Fibroblast of peridontal ligament (primary cell): ENCODE results near the gene MTMR6.

Experiments used
- DNase-seq: peaks from one replicate; pipeline ENCODE4 v3.0.0-alpha.2; 2010; ENCODE audit errors: extremely low read depth

MTMR6 gene

DNA sequence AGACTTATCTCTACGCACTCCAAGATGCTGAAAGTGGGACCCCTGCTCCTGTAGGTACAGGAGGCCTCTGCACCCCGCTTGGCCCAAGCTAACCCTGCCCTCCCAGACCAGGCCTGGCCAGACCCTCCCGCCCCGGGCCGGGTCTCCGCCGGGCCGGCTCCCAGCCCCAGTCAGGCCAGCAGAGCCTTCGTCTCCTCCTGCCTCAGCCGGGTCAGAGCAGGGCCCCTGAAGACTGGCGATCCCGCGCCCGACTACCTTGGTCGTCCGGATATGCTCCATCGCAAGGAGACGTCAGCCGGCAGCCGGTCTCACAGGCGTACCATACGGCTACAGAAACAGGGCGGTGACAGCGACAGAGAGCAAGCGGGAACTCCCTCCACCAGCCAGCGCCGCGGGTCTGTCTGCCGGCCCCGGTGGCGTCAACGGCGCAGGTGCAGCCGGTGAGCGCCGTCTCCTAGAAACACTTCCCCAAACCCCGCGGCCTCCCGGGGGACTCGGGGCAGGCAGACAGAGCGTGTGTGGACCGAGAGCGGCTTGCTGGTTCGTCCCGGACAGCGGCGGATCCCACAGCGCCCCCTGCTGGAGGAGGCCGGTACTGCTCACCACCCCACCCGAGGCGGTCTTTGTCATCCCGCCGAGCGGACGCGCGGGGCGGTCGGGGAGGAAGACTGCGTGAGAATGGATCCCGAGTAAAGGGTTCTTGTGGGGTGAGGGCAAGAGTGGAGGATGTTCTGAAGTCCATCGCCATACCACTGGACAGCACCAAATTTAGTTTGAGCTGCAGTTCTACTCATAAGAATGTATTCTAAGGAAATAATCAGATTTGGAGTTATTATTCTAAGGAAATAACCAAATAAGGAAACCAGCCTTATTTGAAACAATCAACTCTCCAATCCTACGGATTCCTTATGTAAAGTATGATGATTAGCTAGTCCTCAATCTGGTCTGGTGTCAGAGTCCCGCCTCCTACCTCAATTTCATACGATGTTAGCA is at the start of gene MTMR6:
TSS of gene MTMR6 (minus strand) at position 520 of the 993 bp plus-strand sequence. CDS start at position 279, 241 bp downstream.
- peak; percentile 82 for DNase-seq

DNA sequence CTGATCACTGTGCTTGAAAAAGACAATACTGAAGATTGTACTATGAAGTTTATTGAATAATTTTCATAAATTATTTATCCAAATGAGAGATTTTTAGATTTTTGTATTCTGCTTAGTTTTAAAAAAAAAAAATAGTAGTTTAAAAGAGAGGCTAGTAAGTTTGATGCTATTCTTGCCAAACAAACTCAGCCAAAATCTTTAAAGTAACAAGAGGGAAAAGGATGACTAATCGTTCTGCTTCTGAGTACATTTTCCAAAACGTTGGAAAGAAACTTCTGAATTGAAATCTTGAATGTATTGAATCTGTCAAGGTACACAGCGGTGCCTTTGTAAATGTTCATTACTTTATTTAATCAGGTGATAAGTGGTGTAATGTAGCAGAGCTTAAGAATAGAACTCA is 48.6 kb upstream of the MTMR6 start:
- DNase-seq, result peak; percentile 66

DNA sequence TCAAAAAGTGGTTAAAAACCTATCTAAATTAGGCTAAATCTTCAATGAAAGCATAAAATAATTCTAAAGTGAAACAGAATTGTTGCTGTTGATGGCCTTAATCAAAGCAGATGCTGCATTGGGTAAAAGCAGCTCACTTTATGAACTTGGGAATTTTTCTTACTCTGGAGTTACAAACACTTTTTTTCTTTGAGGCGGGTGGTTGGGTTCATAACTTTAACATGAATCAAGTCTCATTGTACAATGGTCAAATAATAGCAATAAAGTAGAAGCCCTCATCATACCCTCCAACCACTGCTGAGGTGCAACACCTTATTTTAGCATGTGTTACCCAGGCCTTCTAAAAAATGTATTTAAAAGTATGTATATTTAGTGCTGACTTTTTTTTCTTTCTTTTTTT is 43.3 kb upstream of the MTMR6 start:
- DNase-seq, result peak; percentile 31

- DNase-seq, result peak; percentile 12
Observed at GRCh38 chr13:25329706-25330105, 42.4 kb upstream of the MTMR6 start.

GRCh38 chr13:25324100-25324499 is 36.8 kb upstream of the MTMR6 start:
- DNase-seq, result no peak

DNA sequence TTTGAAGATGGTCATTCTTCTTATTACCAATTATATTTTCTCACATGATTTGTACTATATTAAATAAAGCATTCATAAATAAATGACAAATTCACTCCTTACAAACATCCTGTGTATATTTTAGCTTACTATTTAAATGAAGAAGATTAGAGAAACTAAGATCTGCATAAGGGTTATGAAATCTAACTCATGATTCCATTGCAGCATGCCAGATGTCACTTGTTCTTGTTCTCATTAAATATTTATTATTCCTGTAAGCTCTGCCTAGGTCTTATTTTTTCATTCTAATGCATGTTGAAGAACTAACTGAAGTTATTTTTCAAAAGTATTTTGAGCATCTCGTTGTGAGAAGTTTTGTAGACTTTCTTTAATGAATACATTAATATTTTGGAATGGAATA is 32.5 kb upstream of the MTMR6 start:
- DNase-seq, result no peak

DNA sequence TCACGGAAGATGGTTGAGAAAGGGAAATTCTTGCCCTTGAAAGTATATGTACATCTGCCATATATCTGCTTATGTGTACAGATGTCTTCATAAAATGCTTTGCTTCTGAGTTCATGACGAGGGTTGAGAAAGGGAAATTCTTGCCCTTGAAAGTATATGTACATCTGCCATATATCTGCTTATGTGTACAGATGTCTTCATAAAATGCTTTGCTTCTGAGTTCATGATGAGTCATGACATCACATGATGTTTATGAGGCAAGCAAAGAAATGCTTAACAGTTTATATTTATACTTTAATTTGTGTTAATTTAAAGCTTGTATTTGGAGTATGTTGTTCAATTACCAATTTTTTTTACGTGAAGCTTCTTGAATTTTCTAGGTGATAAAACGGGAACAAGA is 31.7 kb upstream of the MTMR6 start:
- DNase-seq, result peak; percentile 65

DNA sequence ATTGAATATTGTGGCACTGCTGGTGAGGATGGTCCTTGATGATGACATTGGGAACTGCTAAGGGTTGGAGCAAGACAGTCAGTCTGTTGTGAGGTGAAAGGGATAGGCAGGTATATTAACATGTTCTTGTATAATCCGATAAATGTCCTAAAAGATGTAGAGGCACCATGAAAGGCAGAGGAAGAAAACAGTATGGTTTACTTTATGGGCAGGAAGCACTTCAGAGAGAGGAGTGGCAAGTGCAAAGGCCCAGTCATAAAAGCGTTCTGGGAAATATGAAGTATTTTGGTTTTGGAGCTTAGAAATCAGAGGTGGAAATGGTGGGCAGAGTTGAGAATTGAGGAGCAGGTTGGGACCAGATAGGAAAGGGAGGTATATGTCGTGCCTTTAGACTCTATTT is 23.6 kb upstream of the MTMR6 start:
- DNase-seq, result no peak

DNA sequence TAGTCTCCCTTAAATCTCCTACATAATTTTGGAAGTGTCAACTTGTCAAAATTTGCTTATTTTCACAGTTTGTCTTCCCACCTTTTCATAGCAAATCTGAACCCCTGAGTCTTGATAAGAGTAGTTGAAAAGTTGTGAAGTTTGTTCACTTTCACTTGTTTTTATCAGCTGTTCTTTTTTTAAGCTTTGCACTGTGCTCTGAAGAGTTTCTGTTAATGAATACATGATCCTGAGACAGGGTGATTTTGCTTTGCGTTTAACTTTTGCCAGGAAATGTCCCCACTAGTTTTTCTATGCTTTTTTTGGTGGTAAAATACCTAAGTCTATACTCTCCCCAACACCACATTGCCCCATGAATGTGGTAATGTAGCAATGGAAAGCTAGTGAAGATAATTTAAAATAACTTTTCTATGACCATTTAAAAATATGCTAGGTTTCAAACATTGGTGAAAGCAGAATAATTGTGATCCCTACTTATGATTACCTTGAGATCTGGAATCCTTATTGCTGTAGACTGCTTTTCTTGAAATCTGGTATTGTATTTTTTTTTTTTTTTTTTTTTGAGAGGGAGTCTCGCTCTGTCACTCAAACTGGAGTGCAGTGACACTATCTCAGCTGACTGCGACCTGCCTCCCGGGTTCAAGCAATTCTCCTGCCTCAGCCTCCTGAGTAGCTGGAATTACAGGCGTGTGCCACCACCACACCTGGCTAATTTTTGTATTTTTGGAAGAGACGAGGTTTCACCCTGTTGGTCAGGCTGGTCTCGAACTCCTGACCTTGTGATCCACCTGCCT is 19.6 kb upstream of the MTMR6 start:
- DNase-seq, result no peak

DNA sequence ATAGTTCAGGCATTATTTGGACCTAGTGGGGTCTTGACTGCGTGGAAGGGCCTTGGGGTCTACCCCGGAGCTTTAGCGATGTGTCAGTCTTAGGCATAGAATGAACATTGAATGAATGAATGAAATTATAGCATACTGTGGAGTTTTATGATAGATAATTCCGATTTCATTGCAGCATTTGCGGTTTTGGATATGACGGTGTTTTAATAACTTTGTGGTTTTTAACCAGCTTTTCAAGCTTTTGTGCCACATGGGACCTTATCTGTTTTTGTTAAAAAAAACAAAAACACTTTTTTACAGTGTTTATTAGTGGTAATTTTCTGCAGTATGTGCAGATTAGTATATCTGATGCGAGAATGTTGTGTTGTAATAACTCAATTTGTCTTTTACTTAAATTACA is 14.8 kb upstream of the MTMR6 start:
- peak; percentile 17 for DNase-seq

DNA sequence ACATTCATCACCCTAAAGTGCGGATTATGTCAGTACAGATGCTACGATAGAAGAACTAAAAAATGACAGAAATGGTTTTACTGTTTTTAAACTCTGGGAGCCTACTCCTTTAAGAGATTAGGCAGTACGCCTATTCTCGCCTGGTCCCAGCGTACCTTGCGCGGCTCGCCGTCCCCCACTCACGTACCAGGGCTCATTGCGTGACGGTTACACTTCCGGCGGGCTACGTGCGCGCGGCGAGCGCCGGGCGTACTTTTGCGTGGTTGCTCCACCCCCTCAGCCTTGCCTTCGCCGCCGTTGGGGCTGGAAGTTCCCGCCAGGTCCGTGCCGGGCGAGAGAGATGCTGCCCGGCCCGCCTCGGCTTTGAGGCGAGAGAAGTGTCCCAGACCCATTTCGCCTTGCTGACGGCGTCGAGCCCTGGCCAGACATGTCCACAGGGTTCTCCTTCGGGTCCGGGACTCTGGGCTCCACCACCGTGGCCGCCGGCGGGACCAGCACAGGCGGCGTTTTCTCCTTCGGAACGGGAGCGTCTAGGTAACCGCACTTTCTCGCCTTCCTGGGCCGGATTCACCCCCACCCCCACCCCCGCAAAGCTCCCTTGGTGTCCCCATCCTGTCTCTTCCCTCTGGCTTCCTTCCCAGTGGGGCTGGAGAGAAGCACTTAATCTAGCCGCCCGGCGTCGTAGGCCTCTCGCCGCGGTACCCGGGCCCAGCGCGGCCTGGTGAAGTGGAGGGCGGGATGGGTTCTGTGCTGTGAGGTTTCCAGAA is 14.2 kb upstream of the MTMR6 start, which contains the start of gene NUP58:
TSS of gene NUP58 (plus strand) at position 279 of the 767 bp plus-strand sequence. CDS start at position 428, 149 bp downstream.
- peak; percentile 93 for DNase-seq

- no peak for DNase-seq
Observed at GRCh38 chr13:25300861-25301346, 13.6 kb upstream of the MTMR6 start.

GRCh38 chr13:25295701-25296100 is 8.4 kb upstream of the MTMR6 start:
- no peak for DNase-seq

DNA sequence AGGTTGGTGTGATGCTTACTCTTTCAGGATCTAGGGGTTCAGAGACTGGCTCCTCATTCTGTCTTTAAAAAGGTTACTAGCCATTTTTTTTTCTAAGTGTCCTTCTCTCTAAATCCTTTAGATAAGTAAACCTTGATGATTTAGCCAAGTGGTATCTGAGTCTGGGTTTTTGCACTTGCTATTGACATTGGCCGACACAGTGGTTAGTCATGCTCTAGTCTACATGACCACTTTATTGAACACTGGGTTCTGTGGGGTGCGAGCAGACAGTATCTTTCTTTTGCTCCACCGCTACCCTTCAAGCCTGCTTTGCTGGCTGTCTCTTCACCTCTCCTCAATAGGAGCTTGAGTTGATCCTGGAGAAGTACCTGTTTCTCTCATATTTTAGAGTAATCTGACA is 7.9 kb upstream of the MTMR6 start:
- DNase-seq, result no peak

DNA sequence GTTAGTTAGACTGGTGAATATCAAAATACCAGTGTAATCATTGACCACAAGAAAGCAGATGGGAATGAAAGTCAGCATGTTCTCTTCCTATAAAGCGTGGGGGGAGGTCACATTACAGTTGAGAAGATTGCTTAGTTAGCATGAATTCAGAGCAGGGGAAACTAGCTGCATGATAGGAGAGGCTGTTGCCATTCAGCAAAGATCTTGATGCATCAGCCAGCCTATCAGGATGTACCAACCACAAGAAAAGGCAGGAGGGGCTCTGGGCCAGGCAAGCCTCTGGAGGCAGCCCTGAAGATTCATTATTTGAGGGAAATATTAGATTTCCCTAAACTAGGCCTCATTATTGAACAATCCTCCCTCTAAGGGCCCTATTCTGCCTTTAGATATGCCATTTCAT is 5.0 kb upstream of the MTMR6 start:
- DNase-seq, result peak; percentile 29

DNA sequence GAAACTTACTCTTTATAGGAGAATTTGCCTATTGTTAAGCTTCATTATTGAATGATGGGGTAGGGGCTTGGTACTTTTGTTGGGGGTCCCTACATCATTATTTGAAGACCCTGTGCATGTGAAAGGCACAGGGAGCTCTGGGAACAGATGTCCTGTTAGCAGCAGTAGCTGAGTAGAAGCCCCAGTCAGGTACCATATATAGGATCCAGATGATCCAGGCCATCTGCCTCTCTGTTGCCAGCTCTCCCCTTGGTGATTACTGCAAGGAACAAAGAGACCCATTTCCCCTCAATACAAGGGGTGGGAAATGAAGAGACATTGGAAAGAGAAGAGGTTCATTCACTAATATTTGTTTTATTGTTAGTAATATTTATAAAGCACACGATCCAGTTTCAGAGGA is 4.4 kb upstream of the MTMR6 start:
- no peak for DNase-seq

DNA sequence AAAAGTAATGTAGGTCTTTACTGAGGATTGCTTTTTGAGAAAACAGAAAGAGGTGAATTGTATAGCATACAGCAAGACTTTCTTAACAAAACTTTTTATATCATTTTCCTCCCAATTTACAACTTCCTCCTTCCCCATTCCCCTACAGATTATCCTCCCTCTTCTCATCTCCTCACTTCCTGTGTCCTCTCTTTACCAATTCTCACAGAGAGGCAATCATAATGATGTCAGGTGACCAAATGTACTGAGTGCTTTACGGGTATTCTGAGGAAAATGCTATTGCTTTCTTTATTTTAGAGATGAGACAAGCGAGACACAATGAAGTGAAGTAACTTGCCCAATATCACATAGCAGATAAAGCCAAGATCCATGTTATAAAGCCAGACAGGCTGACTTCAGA is 1.7 kb upstream of the MTMR6 start:
- DNase-seq, result no peak

DNA sequence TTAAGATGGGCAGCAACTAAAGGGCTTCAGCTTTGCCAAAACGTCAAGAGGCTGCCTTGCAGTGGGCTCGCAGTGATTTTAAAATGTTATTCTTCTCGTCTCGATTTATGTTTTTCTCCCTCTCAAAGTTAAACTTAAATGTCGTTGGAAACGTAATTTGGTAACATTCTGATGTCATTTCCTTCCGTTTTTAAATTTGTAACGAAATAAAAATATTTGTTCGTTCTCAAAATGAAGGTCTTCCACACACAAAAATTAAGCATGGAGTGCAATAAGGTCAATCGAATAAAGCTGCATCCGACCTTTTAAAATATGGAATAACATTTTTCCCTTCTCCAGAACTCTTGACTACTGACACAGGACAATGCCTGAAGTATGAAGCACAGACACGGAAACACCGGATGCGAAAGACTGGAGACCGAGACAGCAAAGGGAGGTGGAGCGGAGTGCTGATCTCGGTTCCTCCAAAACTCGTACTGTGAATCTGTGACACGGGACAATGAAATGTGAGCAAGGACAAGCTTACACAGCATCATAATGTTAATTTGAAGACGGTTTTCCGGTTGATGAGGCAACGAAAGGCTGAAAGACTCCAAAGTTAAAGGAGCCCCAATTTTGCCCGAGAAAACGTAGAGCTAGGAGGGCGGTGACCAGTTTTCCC is 850 bp downstream of the MTMR6 start:
- DNase-seq, result peak; percentile 52

GRCh38 chr13:25281935-25282332 is 5.4 kb downstream of the MTMR6 start:
- no peak for DNase-seq

- DNase-seq, result no peak
Observed at GRCh38 chr13:25281193-25281934, 5.9 kb downstream of the MTMR6 start.
